Measurements from ENCODE around the gene PARG.
"Not testable (repeated sequence)": the region's sequence is repeated elsewhere in the genome, so short reads cannot be mapped to it uniquely, and the experiment has no call there.

DNA sequence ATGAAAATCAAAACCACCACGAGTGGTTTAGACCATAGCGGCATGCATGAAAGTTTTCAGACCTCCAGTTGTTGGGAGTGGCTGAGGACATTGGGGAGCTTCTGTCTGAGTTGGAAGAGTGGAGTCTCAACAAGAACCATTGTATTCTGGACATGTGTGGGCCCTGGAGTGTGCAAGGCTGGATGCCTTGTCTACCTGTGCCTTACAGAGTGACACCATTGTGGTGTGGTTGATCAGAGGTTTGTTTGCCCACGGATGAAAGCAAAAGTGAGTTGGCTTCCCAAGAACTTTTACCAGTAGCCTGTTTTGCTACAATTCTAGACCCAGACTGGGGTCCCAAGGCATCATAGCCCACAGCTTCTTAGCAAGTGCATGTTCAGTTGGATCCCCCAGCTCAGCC, 35.9 kb upstream of the PARG start:
- TF ChIP-seq, protein P1, sequence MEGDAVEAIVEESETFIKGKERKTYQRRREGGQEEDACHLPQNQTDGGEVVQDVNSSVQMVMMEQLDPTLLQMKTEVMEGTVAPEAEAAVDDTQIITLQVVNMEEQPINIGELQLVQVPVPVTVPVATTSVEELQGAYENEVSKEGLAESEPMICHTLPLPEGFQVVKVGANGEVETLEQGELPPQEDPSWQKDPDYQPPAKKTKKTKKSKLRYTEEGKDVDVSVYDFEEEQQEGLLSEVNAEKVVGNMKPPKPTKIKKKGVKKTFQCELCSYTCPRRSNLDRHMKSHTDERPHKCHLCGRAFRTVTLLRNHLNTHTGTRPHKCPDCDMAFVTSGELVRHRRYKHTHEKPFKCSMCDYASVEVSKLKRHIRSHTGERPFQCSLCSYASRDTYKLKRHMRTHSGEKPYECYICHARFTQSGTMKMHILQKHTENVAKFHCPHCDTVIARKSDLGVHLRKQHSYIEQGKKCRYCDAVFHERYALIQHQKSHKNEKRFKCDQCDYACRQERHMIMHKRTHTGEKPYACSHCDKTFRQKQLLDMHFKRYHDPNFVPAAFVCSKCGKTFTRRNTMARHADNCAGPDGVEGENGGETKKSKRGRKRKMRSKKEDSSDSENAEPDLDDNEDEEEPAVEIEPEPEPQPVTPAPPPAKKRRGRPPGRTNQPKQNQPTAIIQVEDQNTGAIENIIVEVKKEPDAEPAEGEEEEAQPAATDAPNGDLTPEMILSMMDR (optimal IDR thresholded peaks at IDR 0.05 in 1 of 3, IDR thresholded peaks at IDR 0.05 in 1 of 3, conservative IDR thresholded peaks at IDR 0.05 in 1 of 3; ENCODE audit: extremely low read depth in 1 of 3, insufficient read depth in 2 of 3, low read length in 3 of 3) = not testable (repeated sequence)
- not testable (repeated sequence) for TF ChIP-seq EZH2 (IDR thresholded peaks at IDR 0.05; ENCODE audit: low read length)
